MM.1S (cell line): Measurements from ENCODE around the gene SOD3.

Experiments
- CTCF ChIP-seq: fragments of 300-600 bp; sonication (generic); IDR thresholded peaks from 2 replicates; pipeline ENCODE4 v1.5.1; 2016; ENCODE audit warnings: antibody characterized with exemption, low read length, mixed read lengths
- EZH2phosphoT487 ChIP-seq: fragments of 300-600 bp; sonication (generic); IDR thresholded peaks from 2 replicates; pipeline ENCODE4 v1.6.1; 2018; ENCODE audit warnings: antibody characterized with exemption, low read length

- TF ChIP-seq CTCF (no peak), EZH2phosphoT487 (no peak)
Observed at GRCh38 chr4:24748023-24748422, 47.4 kb upstream of the SOD3 start.
